Activated CD4-positive, alpha-beta memory T cell treated with anti-CD3 and anti-CD28 coated beads, Interleukin-2, amount 10 ng/mL, durations not matched to agents 7 days and 5 days (primary cell): ENCODE results near the gene TMEM108. TPM values are rescaled to one million over a fixed set of nuclear protein-coding genes. Genes with fewer than 3 reads are reported as not detected.
A peak's percentile ranks its signal among the peaks of the same experiment; 100 is the strongest.

Source experiments
- CTCF ChIA-PET: fragments of 350-600 bp; sonication (Branson Sonifier 250); formaldehyde crosslinking; loops from one replicate; lab custom pipeline; 2021; ENCODE audit warnings: antibody characterized with exemption, inconsistent platforms; lab: Charles Lee
- POLR2A ChIA-PET: fragments of 350-600 bp; sonication (Branson Sonifier 250); formaldehyde crosslinking; loops from one replicate; lab custom pipeline; 2021; ENCODE audit warnings: antibody characterized with exemption; lab: Charles Lee
- DNase-seq: peaks from one replicate; pipeline ENCODE4 v3.0.0-alpha.2; 2020
- H3K27ac Mint-ChIP-seq: one replicate; pipeline ENCODE4 v1.8.0; 2021; ENCODE audit warnings: mild to moderate bottlenecking, mixed read lengths
- H3K27me3 Mint-ChIP-seq: one replicate; pipeline ENCODE4 v1.8.0; 2021; ENCODE audit warnings: mixed read lengths
- H3K36me3 Mint-ChIP-seq: one replicate; pipeline ENCODE4 v1.8.0; 2021; ENCODE audit warnings: low read depth, mixed read lengths
- H3K4me1 Mint-ChIP-seq: one replicate; pipeline ENCODE4 v1.8.0; 2021; ENCODE audit warnings: mixed read lengths
- H3K4me3 Mint-ChIP-seq: one replicate; pipeline ENCODE4 v1.8.0; 2021; ENCODE audit warnings: mild to moderate bottlenecking, mixed read lengths
- H3K9me3 Mint-ChIP-seq: one replicate; pipeline ENCODE4 v1.8.0; 2021; ENCODE audit warnings: mixed read lengths
- total RNA-seq, 2 experiments: library from RNA; stranded (reverse); gene quantifications; one replicate each; pipeline ENCODE4 v1.2.3, GENCODE V29; 2021

TMEM108 gene
- total RNA-seq, 2 experiments from 2014 or later: not detected

DNA sequence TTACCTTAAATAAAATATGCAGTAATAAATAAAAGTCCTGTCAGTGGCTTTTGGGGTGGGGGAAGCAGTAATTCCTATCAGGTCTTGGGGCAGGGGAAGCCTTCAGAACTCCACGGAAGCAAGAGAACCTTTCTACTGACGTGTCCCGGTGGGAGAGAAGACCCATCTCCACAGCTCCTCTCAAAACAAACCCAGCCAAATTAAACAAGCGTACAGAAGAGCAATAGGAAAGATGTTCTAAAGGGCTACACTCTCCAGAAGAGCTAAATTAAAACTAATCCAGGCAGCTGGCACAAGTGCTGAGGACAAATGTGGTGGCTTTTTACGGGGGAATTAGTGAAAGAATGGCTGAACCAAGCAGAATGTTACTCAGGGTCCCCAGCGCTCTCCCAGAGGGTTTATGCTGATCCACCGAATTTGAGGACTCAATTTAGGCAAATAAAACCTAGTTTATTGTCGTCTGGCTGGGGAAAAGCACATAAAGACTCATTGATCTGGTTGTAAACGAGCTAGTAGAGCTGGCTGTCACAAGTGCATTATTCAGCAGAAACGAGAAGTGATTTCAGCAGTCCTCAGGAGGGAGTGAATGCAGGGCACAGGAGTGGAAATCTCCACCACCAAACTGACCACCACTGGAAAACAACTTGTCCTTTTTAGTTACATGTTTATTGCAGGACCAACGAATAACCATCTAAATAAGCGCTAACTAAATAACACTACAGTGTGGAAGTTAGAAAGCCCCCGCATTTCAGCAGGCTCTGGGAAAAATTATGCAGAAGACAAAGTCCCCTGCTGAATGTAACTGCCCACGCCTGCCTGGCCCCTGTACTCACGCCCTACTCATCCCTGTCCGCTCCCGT is 375.2 kb downstream of the TMEM108 start:
- Mint-ChIP-seq H3K27ac (no peak overlapping the region), H3K27me3 (peaks cover 13% of the 10 kb centered on the region), H3K36me3 (no peaks in the 10 kb centered on the region), H3K9me3 (no peaks in the 10 kb centered on the region), H3K4me3 (no peak overlapping the region), H3K4me1 (no peaks in the 10 kb centered on the region)
- DNase-seq: no peak
- ChIA-PET POLR2A (interaction anchor here (1.0 kb wide), 1 partner anchor 160 kb away, joined by 3 read pairs; the partner anchor contains the start of gene CDV3), CTCF (interaction anchor here (0.6 to 4.6 kb wide), 4 partner anchors 8 to 372 kb away, joined by 3 to 14 read pairs (median 3); no protein-coding TSS in a partner anchor)

DNA sequence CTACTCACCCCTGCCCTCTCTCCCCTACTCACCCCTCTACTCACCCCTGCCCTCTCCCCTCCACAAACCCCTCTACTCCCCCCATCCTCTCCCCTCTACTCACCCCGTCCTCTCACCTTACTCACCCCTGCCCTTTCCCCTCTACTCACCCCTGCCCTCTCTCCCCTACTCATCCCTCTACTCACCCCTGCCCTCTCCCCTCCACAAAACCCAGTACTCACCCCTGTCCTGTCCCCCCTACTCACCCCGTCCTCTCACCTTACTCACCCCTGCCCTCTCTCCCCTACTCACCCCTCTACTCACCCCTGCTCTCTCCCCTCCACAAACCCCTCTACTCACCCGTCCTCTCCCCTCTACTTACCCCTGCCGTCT is 375.8 kb downstream of the TMEM108 start:
- ChIA-PET POLR2A (no interaction called here), CTCF (interaction anchor here (0.6 to 4.6 kb wide), 3 partner anchors 8 to 82 kb away, joined by 3 to 14 read pairs (median 3); no protein-coding TSS in a partner anchor)

DNA sequence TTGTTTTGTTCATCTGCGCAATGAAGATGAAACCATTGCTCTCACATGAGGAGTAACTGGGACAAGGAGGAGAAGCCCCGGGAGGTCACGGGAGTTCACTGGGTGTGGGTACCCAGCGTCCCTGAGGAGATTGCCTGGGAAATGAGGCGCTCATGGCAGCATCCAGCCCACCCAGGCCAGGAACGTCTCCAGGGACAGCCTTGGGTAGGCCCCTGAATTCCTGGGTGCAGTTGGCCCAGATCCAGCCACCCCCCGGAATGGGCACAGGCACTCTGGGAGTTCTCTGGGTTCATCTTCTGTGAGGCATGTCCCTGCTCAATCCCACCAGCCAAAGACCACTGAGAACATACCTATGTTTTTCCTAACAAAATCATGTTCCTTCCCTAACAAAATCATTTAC is 380.2 kb downstream of the TMEM108 start:
- DNase-seq: no peak
- no peak overlapping the region for H3K4me3 Mint-ChIP-seq
- ChIA-PET CTCF (no interaction called here), POLR2A (no interaction called here)
- peaks cover 1% of the 10 kb centered on the region for H3K27me3 Mint-ChIP-seq
- H3K27ac Mint-ChIP-seq: no peak overlapping the region
- no peaks in the 10 kb centered on the region for H3K9me3 Mint-ChIP-seq
- no peaks in the 10 kb centered on the region for H3K36me3 Mint-ChIP-seq
- H3K4me1 Mint-ChIP-seq: no peaks in the 10 kb centered on the region

More for the DNA sequence above, 375.8 kb downstream of the TMEM108 start:
- DNase-seq: no peak
- Mint-ChIP-seq H3K4me1 (no peaks in the 10 kb centered on the region), H3K9me3 (no peaks in the 10 kb centered on the region), H3K27ac (no peak overlapping the region), H3K27me3 (peaks cover 10% of the 10 kb centered on the region), H3K36me3 (no peaks in the 10 kb centered on the region), H3K4me3 (no peak overlapping the region)

DNA sequence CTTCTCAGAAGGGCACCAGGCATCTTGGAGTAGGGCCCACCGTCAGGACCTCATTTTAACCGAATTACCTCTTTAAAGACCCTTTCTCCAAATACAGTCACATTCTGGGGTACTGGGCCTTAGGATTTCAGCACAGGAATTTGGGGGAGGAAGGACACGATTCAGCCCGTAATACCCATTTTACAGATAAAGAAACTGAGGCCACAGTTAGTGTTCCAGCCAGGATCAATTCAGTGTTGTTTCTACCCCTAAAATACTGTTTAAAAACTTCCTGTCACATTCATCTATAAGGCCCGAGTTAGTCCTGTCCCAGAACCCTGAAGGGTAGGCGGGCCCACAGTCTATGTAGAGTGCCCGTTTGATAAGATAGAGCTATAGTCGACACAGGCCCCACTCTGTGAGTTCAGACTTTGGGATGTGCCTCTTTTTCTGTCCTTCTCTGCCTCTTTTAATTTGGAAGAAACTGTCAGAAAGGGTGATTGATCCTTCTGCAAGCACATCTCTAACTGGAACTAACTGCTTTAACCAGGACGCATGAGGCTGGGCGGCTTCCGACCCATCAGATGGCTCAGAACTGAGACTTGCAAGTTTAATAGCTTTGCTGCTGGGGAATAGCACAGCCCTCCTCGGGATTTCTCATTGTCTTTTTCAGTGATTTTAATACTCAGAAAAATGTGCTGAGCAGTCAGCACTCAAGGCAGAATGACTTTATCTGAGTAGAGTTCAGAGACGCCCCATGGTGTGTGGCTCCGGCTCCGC is 381.1 kb downstream of the TMEM108 start:
- POLR2A ChIA-PET: no interaction called here
- DNase-seq: no peak
- Mint-ChIP-seq H3K4me1 (peaks cover 2% of the 10 kb centered on the region), H3K9me3 (no peaks in the 10 kb centered on the region), H3K27ac (no peak overlapping the region), H3K27me3 (peaks cover 1% of the 10 kb centered on the region), H3K36me3 (no peaks in the 10 kb centered on the region), H3K4me3 (no peak overlapping the region)
- CTCF ChIA-PET: no interaction called here

DNA sequence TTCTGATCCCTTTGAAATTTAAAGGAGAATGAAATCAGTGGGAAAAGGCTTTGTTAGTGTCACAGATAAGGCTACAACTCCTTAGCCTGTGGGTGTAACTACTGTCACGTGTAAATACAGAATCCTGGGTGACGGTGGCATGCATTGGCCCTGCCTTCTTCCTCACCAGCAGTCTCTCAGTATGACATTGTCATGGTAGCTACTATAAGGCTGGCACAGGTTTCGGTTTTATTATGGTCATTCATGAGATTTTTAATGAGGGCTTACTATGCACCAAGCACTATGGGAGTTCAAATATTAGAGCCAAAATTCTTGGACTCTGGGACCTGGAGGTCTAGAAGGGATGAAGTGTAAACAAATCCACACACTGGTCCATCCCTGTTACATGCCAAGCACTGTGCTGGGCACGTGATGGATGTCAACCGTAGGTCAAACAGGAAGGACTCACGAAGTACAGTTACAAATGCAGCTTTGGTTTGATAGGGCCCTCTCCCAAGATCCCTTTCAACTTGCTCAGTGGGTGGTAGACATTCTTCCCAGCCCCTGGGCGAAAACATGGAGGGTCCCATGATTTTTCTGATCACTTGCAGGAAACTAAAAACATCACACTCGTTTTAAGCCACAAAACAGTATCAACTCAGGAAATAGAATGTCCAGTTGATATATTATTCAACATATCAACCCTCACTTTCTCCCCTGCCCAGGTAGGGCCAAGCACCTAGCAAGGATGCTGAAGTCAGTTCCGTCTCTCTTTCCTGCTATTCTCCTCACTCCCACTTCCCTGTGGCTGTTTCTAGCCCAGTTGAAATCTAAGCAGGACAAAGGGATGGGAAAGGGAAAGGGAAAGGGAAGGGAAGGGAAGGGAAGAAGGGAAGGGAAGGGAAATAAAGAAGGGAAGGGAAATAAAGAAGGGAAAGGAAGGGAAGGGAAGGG is 387.0 kb downstream of the TMEM108 start:
- H3K4me1 Mint-ChIP-seq: peaks cover 2% of the 10 kb centered on the region
- CTCF ChIA-PET: interaction anchor here (0.7 to 3.7 kb wide), 6 partner anchors 13 to 698 kb away, joined by 3 to 29 read pairs (median 6); partner anchors contain the start of gene BFSP2
- no peaks in the 10 kb centered on the region for H3K36me3 Mint-ChIP-seq
- no peak overlapping the region for H3K4me3 Mint-ChIP-seq
- peaks cover 1% of the 10 kb centered on the region for H3K27me3 Mint-ChIP-seq
- H3K9me3 Mint-ChIP-seq: no peaks in the 10 kb centered on the region
- DNase-seq: no peak
- POLR2A ChIA-PET: no interaction called here
- H3K27ac Mint-ChIP-seq: no peak overlapping the region

DNA sequence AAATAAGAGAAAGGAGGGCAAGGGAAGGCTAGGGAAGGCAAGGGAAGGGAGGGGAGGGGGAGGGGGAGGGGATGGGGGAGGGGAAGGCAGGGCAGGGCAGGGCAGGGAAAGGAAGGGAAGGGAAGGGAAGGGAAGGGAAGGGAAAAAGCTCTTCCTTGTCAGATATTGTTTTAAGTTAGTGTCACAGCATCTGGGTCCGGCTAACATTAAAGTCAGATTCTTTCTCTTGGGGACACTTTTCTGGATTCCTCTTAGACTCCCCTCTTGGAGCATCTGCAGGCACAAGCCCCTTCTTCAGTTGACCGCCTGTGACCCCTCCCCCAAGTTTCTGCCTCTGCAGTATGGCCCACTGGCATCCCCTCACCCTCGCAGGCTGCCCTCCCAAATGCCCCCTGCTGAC is 387.7 kb downstream of the TMEM108 start:
- DNase-seq: no peak
- POLR2A ChIA-PET: no interaction called here
- H3K4me1 Mint-ChIP-seq: peaks cover 2% of the 10 kb centered on the region
- peaks cover 1% of the 10 kb centered on the region for H3K27me3 Mint-ChIP-seq
- H3K27ac Mint-ChIP-seq: no peak overlapping the region
- no peaks in the 10 kb centered on the region for H3K9me3 Mint-ChIP-seq
- CTCF ChIA-PET: interaction anchor here (0.7 to 1.7 kb wide), 2 partner anchors 15 to 16 kb away, joined by 4 to 7 read pairs; no protein-coding TSS in a partner anchor
- no peaks in the 10 kb centered on the region for H3K36me3 Mint-ChIP-seq
- H3K4me3 Mint-ChIP-seq: no peak overlapping the region

DNA sequence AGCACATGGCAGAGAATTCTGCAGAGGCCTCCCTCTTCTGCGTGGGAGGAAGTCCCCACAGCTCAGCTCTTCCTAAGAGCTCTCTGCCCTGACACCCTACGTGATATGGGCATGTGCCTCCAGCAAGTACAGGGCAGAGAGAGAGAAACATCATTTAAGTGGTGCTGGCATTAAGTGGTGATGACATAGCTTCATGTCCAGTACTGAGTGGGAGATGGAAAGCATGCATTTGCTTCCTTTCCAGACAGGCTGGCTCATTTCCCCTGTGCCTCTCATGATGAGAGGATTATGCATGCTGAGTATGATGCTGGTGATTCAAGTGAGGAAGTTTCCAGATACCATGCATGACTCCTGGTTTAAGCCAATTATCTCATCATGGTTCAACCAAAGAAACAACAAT is 388.5 kb downstream of the TMEM108 start:
- peaks cover 1% of the 10 kb centered on the region for H3K27me3 Mint-ChIP-seq

DNA sequence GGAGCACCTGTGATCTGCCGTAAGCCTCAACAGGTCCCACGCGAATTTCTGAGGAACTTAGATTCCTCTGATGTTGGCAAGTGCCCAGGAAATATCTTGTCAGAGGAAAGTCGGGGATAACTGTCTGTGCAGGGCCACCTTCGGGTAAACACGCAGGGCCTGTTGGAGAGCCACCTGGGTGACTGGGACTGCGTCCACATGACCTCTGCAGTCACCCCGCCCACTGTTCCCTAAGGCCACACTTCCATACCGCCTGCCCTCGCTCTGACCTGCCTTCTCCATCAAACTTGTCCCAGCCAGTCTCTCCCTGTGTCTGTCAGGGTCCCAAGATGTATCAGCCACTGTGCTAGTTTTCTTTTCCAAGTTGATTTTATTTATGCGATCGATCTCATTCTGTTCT is 390.4 kb downstream of the TMEM108 start:
- no peak overlapping the region for H3K27ac Mint-ChIP-seq
- H3K4me3 Mint-ChIP-seq: no peak overlapping the region
- no peaks in the 10 kb centered on the region for H3K36me3 Mint-ChIP-seq
- CTCF ChIA-PET: no interaction called here
- POLR2A ChIA-PET: no interaction called here
- H3K27me3 Mint-ChIP-seq: no peaks in the 10 kb centered on the region
- DNase-seq: no peak
- H3K4me1 Mint-ChIP-seq: peaks cover 2% of the 10 kb centered on the region
- H3K9me3 Mint-ChIP-seq: no peaks in the 10 kb centered on the region

More for the DNA sequence above, 388.5 kb downstream of the TMEM108 start:
- DNase-seq: no peak
- H3K4me1 Mint-ChIP-seq: peaks cover 2% of the 10 kb centered on the region
- no peak overlapping the region for H3K4me3 Mint-ChIP-seq
- no peaks in the 10 kb centered on the region for H3K36me3 Mint-ChIP-seq
- no peak overlapping the region for H3K27ac Mint-ChIP-seq
- CTCF ChIA-PET: interaction anchor here (0.7 kb wide), 1 partner anchor 16 kb away, joined by 4 read pairs; no protein-coding TSS in a partner anchor
- no peaks in the 10 kb centered on the region for H3K9me3 Mint-ChIP-seq
- POLR2A ChIA-PET: no interaction called here

DNA sequence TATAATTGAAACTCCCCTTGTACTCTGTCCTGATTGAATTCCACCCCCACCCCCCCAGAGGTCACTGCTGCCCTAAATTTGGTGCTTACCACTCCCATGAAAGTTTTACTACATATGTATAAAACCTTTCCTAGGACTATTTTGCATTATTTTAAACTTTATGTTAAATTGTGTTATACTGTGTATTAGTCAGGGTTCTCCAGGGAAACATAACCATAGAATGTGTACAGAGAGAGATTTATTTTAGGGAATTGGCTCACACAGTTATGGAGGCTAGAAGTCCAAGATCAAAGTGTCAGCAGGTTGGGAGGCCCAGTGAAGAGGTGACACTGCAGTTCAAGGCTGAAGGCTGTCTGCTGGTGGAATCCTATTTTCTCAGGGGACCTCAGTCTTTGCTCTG is 390.9 kb downstream of the TMEM108 start:
- DNase-seq: no peak
- Mint-ChIP-seq H3K36me3 (no peaks in the 10 kb centered on the region), H3K9me3 (no peaks in the 10 kb centered on the region), H3K4me1 (no peaks in the 10 kb centered on the region), H3K4me3 (no peak overlapping the region), H3K27ac (no peak overlapping the region), H3K27me3 (no peaks in the 10 kb centered on the region)
- POLR2A ChIA-PET: no interaction called here
- CTCF ChIA-PET: no interaction called here

DNA sequence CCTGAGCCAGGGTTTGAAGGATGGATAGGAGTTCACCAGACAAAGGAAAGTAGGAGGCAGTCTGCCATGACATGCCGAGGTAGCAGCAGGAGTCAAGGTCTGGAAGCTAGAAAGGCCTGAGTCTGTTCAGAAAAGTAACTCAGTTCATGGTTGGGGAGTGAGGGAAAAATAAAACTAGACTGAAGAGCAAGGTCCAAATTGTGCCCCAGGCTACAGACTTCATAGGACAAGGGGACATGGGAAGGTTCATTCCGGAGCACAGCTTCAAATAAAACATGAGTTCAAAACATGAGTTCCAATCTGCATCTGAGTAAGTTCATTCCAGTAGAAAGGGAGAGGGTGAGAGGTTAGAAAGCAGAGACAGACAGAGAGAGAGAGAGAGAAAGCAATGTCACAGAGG is 401.4 kb downstream of the TMEM108 start:
- ChIA-PET CTCF (no interaction called here), POLR2A (no interaction called here)
- no peak for DNase-seq
- Mint-ChIP-seq H3K27ac (no peak overlapping the region), H3K4me1 (peaks cover 32% of the 10 kb centered on the region), H3K4me3 (no peak overlapping the region), H3K9me3 (peaks cover 3% of the 10 kb centered on the region), H3K36me3 (peaks cover 8% of the 10 kb centered on the region), H3K27me3 (no peaks in the 10 kb centered on the region)

DNA sequence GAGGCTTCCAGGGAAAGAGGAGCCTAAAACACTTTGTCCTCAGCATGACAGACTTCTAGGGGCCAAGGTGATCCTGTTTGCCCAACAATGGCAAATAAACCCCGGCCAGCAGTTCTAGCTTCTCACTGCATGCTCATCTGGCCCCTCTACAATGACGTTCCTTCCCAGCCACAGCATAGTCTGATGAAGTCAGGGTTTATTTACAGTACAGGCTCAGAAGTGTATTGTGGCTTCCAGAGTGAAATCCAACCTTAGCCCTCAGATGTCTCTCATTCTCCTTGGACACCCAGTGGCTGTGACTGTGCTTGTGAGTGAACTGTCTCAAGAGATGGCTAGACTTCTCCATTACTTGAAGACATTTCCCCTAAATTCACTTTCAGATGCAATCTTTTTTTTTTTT is 402.5 kb downstream of the TMEM108 start:
- peaks cover 8% of the 10 kb centered on the region for H3K36me3 Mint-ChIP-seq
- no peak overlapping the region for H3K4me3 Mint-ChIP-seq
- ChIA-PET CTCF (interaction anchor here (2.1 to 3.3 kb wide), 2 partner anchors 15 to 138 kb away, joined by 5 to 7 read pairs; no protein-coding TSS in a partner anchor), POLR2A (interaction anchor here (3.7 kb wide), 1 partner anchor 133 kb away, joined by 44 read pairs; the partner anchor contains the start of gene CDV3)
- peaks cover 3% of the 10 kb centered on the region for H3K9me3 Mint-ChIP-seq
- H3K4me1 Mint-ChIP-seq: peaks cover 36% of the 10 kb centered on the region
- H3K27ac Mint-ChIP-seq: no peak overlapping the region
- H3K27me3 Mint-ChIP-seq: no peaks in the 10 kb centered on the region
- no peak for DNase-seq

DNA sequence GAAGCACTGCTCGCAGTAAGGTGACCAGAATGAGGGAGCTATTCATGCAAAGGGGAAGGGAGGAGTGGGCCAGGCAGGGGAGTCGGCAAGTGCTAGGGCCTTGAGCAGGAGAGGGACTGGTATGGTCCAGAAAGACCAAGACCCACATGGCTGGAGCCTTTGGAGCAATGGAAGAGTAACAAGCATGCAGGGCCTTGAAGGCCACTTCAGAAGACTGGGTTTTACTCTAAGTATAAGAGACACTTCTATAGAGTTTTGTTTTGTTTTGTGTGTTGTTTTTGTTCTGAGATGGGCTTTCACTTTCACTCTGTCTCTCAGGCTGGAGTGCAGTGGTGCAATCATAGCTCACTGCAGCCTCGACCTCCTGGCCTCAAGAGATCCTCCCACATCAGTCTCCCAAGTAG is 403.7 kb downstream of the TMEM108 start:
- Mint-ChIP-seq H3K4me1 (peaks cover 36% of the 10 kb centered on the region), H3K27me3 (no peaks in the 10 kb centered on the region), H3K4me3 (peak overlapping the region; percentile 66), H3K9me3 (peaks cover 3% of the 10 kb centered on the region), H3K27ac (peak overlapping the region; percentile 88), H3K36me3 (peaks cover 8% of the 10 kb centered on the region)
- CTCF ChIA-PET: interaction anchor here (0.5 to 3.3 kb wide), 5 partner anchors 16 to 715 kb away, joined by 3 to 7 read pairs (median 5); no protein-coding TSS in a partner anchor
- POLR2A ChIA-PET: interaction anchor here (0.9 to 3.7 kb wide), 7 partner anchors 22 to 136 kb away, joined by 3 to 44 read pairs (median 3); partner anchors contain the start of gene CDV3
- peak; percentile 38 for DNase-seq
